ENCODE data around the gene CDK11B.
"Not testable (repeated sequence)": the region's sequence is repeated elsewhere in the genome, so short reads cannot be mapped to it uniquely, and the experiment has no call there.

The CDK11B gene

DNA sequence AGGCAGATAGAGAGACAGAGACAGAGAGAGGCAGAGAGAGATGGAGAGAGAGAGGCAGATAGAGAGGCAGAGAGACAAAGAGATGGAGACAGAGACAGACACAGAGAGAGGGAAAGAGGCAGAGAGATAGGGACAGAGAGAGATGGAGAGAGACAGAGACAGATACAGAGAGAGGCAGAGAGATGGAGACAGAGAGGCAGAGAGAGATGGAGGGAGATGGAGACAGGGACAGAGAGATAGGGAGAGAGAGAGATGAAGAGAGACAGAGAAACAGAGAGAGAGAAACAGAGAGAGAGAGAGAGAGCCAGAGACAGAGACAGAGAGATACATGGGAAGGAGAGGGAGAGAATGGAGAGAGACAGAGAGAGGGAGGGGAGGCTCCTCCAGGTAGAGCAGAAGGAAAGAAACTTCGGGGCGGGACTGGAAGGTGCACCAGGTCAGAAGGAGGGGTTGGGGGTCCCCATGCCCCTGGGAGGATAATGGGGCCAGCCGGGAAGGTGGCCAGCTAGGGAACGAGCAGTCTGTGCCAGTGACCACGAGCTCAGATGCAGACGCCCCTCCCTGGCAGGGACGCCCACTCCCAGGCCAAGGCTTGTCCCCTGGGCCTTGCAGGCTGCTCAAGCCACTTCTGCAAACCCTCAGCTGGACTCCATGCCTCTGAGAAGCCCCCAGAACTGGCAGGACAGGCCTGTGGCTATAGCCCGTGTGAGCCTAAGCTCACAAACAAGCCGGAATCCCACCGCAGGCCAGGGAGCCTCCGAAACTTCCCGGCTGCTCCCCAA is 62.1 kb downstream of the CDK11B start:
- peaks cover 64% of the 10 kb centered on the region for H3K27me3 ChIP-seq (ENCODE audit: control insufficient read depth, insufficient read depth, low read length, poor library complexity, severe bottlenecking)
- WGBS, 2 experiments = 56 to 58% methylated on average over 12 of the region's 12 CpGs
- H3K4me1 ChIP-seq (ENCODE audit: control insufficient read depth, insufficient read depth, low read length) = peaks cover 6% of the 10 kb centered on the region
- H3K9me3 ChIP-seq (ENCODE audit: control insufficient read depth, low read length) = no peaks in the 10 kb centered on the region
- no peaks in the 10 kb centered on the region for H3K36me3 ChIP-seq (ENCODE audit: control insufficient read depth, insufficient read depth, low read length)
- H3K27ac ChIP-seq (ENCODE audit: insufficient read depth, low read depth, low read length, poor library complexity, severe bottlenecking) = no peak overlapping the region
- no peak overlapping the region for H3K4me3 ChIP-seq (ENCODE audit: insufficient read depth, low read depth, low read length)

DNA sequence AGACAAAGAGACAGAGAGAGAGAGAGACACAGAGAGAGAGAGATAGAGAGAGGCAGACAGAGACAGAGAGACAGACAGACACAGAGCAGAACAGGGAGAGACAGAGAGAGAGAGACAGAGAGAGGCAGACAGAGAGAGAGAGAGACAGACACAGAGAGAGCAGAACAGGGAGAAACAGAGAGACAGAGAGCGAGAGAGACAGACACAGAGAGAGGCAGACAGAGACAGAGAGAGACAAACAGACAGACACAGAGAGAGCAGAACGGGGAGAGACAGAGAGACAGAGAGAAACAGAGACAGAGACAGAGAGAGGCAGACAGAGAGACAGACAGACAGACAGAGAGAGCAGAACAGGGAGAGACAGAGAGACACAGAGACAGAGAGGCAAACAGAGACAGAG is 63.5 kb downstream of the CDK11B start:
- 89 to 91% methylated on average over 2 of the region's 2 CpGs for WGBS, 2 experiments
- H3K4me3 ChIP-seq (ENCODE audit: insufficient read depth, low read depth, low read length); H3K9me3 ChIP-seq (ENCODE audit: control insufficient read depth, low read length); H3K27ac ChIP-seq (ENCODE audit: insufficient read depth, low read depth, low read length, poor library complexity, severe bottlenecking); H3K36me3 ChIP-seq (ENCODE audit: control insufficient read depth, insufficient read depth, low read length); H3K4me1 ChIP-seq (ENCODE audit: control insufficient read depth, insufficient read depth, low read length): not testable (repeated sequence)
- peaks cover 50% of the 10 kb centered on the region for H3K27me3 ChIP-seq (ENCODE audit: control insufficient read depth, insufficient read depth, low read length, poor library complexity, severe bottlenecking)

DNA sequence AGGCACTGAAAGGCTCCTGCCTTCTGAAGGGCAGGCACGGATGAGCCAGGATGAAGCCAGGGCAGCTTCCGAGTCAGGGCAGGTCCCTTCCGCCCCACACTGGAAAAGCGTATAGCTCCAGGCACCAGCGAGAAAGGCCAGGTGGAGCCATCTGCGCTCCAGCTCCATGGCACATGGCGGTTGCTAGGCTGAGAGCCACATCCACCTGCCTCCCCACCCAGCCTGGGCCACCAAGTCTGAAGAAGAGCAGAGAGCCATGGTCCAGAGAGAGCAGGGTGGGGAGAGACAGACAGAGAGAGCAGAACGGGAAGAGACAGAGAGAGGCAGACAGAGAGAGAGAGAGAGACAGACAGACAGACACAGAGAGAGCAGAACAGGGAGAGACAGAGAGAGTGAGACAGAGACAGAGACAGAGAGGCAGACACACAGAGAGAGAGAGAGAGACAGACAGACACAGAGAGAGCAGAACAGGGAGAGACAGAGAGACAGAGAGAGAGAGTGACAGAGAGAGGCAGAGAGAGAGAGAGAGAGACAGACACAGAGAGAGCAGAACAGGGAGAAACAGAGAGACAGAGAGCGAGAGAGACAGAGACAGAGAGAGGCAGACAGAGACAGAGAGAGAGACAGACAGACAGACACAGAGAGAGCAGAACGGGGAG is 64.1 kb downstream of the CDK11B start:
- no peak overlapping the region for H3K4me3 ChIP-seq (ENCODE audit: insufficient read depth, low read depth, low read length)
- 73 to 81% methylated on average over 10 of the region's 10 CpGs for WGBS, 2 experiments
- peaks cover 47% of the 10 kb centered on the region for H3K27me3 ChIP-seq (ENCODE audit: control insufficient read depth, insufficient read depth, low read length, poor library complexity, severe bottlenecking)
- no peaks in the 10 kb centered on the region for H3K36me3 ChIP-seq (ENCODE audit: control insufficient read depth, insufficient read depth, low read length)
- H3K27ac ChIP-seq (ENCODE audit: insufficient read depth, low read depth, low read length, poor library complexity, severe bottlenecking) = no peak overlapping the region
- H3K4me1 ChIP-seq (ENCODE audit: control insufficient read depth, insufficient read depth, low read length) = peaks cover 6% of the 10 kb centered on the region
- H3K9me3 ChIP-seq (ENCODE audit: control insufficient read depth, low read length) = no peaks in the 10 kb centered on the region

DNA sequence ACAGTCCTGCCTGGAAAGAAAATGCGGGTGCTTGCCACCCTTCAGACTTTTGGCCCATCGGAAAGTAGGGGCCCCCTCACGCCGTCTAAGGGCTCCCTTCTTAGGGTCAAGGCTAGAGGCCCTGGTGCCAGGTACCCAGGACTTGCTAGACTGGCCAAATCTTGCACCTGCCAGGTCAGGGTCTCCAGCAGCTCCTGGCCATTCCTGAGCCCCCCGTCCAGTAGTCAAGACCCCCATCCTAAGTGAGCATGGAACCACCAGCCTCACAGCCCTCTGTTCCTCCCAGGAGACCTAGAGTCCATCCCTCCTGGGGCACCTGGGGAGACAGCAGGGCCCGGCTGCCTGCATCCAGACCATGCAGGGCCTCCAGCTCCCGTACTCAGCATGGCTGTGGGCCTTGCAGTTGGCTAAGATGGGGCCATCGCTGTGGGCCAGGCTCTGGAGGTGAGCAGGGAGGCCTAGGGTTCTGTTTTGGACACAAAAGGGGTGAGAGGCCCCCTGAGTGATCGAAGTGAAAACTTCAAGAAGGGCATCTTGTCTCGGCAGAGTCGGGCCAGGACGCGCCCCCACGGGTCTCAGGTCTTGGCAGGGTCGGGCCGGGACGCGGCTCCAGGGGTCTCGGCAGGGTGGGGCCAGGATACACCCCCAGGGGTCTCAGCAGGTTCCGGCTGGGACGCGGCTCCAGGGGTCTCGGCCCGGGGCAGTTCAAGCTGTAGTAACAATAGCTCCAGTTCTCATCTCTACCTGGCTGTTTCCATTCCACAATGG is 64.8 kb downstream of the CDK11B start:
- Histone ChIP-seq H3K27ac (ENCODE audit: insufficient read depth, low read depth, low read length, poor library complexity, severe bottlenecking) (no peak overlapping the region), H3K9me3 (ENCODE audit: control insufficient read depth, low read length) (no peaks in the 10 kb centered on the region), H3K4me3 (ENCODE audit: insufficient read depth, low read depth, low read length) (no peak overlapping the region), H3K27me3 (ENCODE audit: control insufficient read depth, insufficient read depth, low read length, poor library complexity, severe bottlenecking) (peaks cover 41% of the 10 kb centered on the region), H3K36me3 (ENCODE audit: control insufficient read depth, insufficient read depth, low read length) (no peaks in the 10 kb centered on the region), H3K4me1 (ENCODE audit: control insufficient read depth, insufficient read depth, low read length) (peaks cover 6% of the 10 kb centered on the region)
- whole genome bisulfite sequencing, 2 experiments = 91% methylated on average over 24 of the region's 24 CpGs

DNA sequence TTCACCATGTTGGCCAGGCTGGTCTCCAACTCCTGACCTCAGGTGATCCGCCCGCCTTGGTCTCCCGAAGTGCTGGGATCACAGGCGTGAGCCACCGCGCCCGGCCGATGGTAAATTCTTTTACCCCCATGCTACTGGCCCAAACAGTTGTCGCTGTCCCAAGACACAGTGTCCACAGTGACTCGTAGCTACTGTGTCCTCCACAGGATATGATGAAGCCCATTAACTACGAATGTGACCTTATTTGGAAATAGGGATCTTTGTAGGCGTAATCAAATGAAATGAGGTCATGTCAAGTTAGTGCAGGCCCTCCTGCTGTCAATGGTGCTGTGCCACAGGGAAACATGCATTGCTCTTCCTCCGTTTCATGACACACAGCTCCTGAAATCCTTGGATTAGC is 67.4 kb downstream of the CDK11B start:
- Histone ChIP-seq H3K27me3 (ENCODE audit: control insufficient read depth, insufficient read depth, low read length, poor library complexity, severe bottlenecking) (peaks cover 18% of the 10 kb centered on the region), H3K4me1 (ENCODE audit: control insufficient read depth, insufficient read depth, low read length) (no peaks in the 10 kb centered on the region), H3K36me3 (ENCODE audit: control insufficient read depth, insufficient read depth, low read length) (no peaks in the 10 kb centered on the region), H3K4me3 (ENCODE audit: insufficient read depth, low read depth, low read length) (no peak overlapping the region), H3K27ac (ENCODE audit: insufficient read depth, low read depth, low read length, poor library complexity, severe bottlenecking) (no peak overlapping the region), H3K9me3 (ENCODE audit: control insufficient read depth, low read length) (no peaks in the 10 kb centered on the region)
- WGBS, 2 experiments = 91 to 94% methylated on average over 13 of the region's 13 CpGs
